B cell (primary cell): ENCODE data around the gene NRG2. TPM values are rescaled to one million over a fixed set of nuclear protein-coding genes. Genes with fewer than 3 reads are reported as not detected.

Source experiments
- ATAC-seq: fragments of 200-7000 bp; cut with Tn5 transposase; one replicate; pipeline ENCODE4 v1.10.0; 2021; ENCODE audit warnings: low read depth, mild to moderate bottlenecking, moderate number of reproducible peaks, moderate library complexity
- CTCF ChIA-PET: fragments of 350-600 bp; sonication (Branson Sonifier 250); formaldehyde crosslinking; loops from one replicate; lab custom pipeline; 2021; ENCODE audit warnings: antibody characterized with exemption, inconsistent platforms; lab: Charles Lee
- POLR2A ChIA-PET: fragments of 350-600 bp; sonication (Branson Sonifier 250); formaldehyde crosslinking; loops from one replicate; lab custom pipeline; 2021; ENCODE audit warnings: antibody characterized with exemption; lab: Charles Lee
- DNase-seq: peaks from one replicate; pipeline ENCODE4 v3.0.0; 2013
- H2AFZ ChIP-seq: 2 replicates; pipeline ENCODE4 v1.6.1; 2012; ENCODE audit warnings: mild to moderate bottlenecking, low read depth, low read length; ENCODE audit not compliant: insufficient read depth, poor library complexity, severe bottlenecking
- H3K27ac ChIP-seq, 2 donors: 1 replicate in 1 of 2; 2 replicates in 1 of 2; pipeline ENCODE4 v1.5.1; 2012 to 2013; ENCODE audit warnings: low read length in 2 of 2, mild to moderate bottlenecking in 2 of 2, moderate library complexity in 1 of 2
- H3K27me3 ChIP-seq, 4 experiments: fragments of 200-600 bp in 1 of 4; sonication (generic) in 1 of 4; replicated peaks in 1 of 4; 1 replicate in 2 of 4; 2 replicates in 2 of 4; pipeline versions ENCODE4 v1.6.1 to v1.7.0; 2013 to 2016; ENCODE audit warnings: low read length in 3 of 4, mild to moderate bottlenecking in 2 of 4, mixed read lengths in 1 of 4, moderate library complexity in 1 of 4; ENCODE audit not compliant: insufficient read depth in 4 of 4, control insufficient read depth in 3 of 4; ENCODE audit errors: control extremely low read depth in 1 of 4
- H3K36me3 ChIP-seq, 2 experiments: replicated peaks in 1 of 2; 1 replicate in 1 of 2; 2 replicates in 1 of 2; pipeline versions ENCODE4 v1.6.1 to v1.7.1; 2013; ENCODE audit warnings: low read length in 1 of 2; ENCODE audit not compliant: insufficient read depth in 2 of 2, control insufficient read depth in 1 of 2; ENCODE audit errors: control extremely low read depth in 1 of 2, extremely low read depth in 1 of 2
- H3K4me1 ChIP-seq, 2 donors: fragments of 200-600 bp in 1 of 2; sonication (generic) in 1 of 2; 1 replicate in 1 of 2; 2 replicates in 1 of 2; pipeline versions ENCODE4 v1.5.1 to v1.6.1; 2013 to 2017; ENCODE audit warnings: low read length in 2 of 2; ENCODE audit not compliant: control insufficient read depth in 2 of 2, insufficient read depth in 2 of 2
- H3K4me2 ChIP-seq: replicated peaks from 2 replicates; pipeline ENCODE3; 2012; ENCODE audit warnings: mild to moderate bottlenecking, low read depth, low read length; ENCODE audit not compliant: poor library complexity, severe bottlenecking
- H3K4me3 ChIP-seq, 5 experiments: fragments of 200-600 bp in 1 of 5; sonication (generic) in 1 of 5; 1 replicate in 3 of 5; 2 replicates in 2 of 5; pipeline versions ENCODE4 v1.5.1 to v1.7.0; 2011 to 2016; ENCODE audit warnings: low read length in 4 of 5, mild to moderate bottlenecking in 4 of 5, low read depth in 2 of 5, control low read depth in 1 of 5, moderate library complexity in 1 of 5; ENCODE audit not compliant: insufficient read depth in 1 of 5; ENCODE audit errors: control extremely low read depth in 1 of 5, extremely low read depth in 1 of 5
- H3K79me2 ChIP-seq: fragments of 200-600 bp; sonication (generic); one replicate; pipeline ENCODE4 v1.6.0; 2016; ENCODE audit warnings: low read length; ENCODE audit not compliant: control insufficient read depth, insufficient read depth
- H3K9ac ChIP-seq: fragments of 200-600 bp; sonication (generic); 2 replicates; pipeline ENCODE4 v1.6.1; 2017; ENCODE audit warnings: mild to moderate bottlenecking, low read length, moderate library complexity
- H3K9me3 ChIP-seq, 3 donors: one replicate each; pipeline versions ENCODE4 v1.6.1 to v1.7.1; 2013; ENCODE audit warnings: low read length in 2 of 3; ENCODE audit not compliant: control insufficient read depth in 2 of 3, insufficient read depth in 1 of 3; ENCODE audit errors: control extremely low read depth in 1 of 3
- H4K20me1 ChIP-seq: 2 replicates; pipeline ENCODE4 v1.6.0; 2012; ENCODE audit warnings: mild to moderate bottlenecking, low read length; ENCODE audit not compliant: insufficient read depth, control insufficient read depth, poor library complexity, severe bottlenecking
- H3K27ac Mint-ChIP-seq: one replicate; pipeline ENCODE4 v1.8.0; 2021; ENCODE audit warnings: mixed read lengths
- H3K27me3 Mint-ChIP-seq: one replicate; pipeline ENCODE4 v1.8.0; 2021; ENCODE audit warnings: mixed read lengths
- H3K4me1 Mint-ChIP-seq: one replicate; pipeline ENCODE4 v1.8.0; 2021; ENCODE audit warnings: mixed read lengths
- H3K4me3 Mint-ChIP-seq: one replicate; pipeline ENCODE4 v1.8.0; 2021; ENCODE audit warnings: mixed read lengths
- H3K9me3 Mint-ChIP-seq: one replicate; pipeline ENCODE4 v1.8.0; 2022; ENCODE audit warnings: mixed read lengths; ENCODE audit not compliant: insufficient read depth
- CTCF ChIP-seq: fragments of 200-600 bp; IDR thresholded peaks from one replicate; pipeline ENCODE4 v1.8.0; 2022; ENCODE audit warnings: antibody characterized with exemption, mild to moderate bottlenecking
- WGBS: methylation state at CpG from one replicate; pipeline ENCODE4 v1.1.5; 2013; ENCODE audit warnings: missing lambda C conversion rate; ENCODE audit not compliant: insufficient coverage; 5-methylcytosine and 5-hydroxymethylcytosine counted together
- intact Hi-C: fragments of 100-400 bp; cut with micrococcal nuclease; formaldehyde crosslinking; loops from one replicate; pipeline ENCODE4 v1.10.0; 2022
- polyA plus RNA-seq: library from polyadenylated mRNA; depleted of rRNA; stranded (reverse); fragments of >200 nt; gene quantifications from 2 replicates; pipeline ENCODE4 v1.2.3, GENCODE V29; 2012
- total RNA-seq, 2 donors: library from RNA; stranded (reverse); fragments of 120-200 nt in 1 of 2; gene quantifications; 1 replicate in 1 of 2; 2 replicates in 1 of 2; pipeline versions ENCODE4 v1.2.3 to v1.2.4, GENCODE V29; 2013 to 2022

The NRG2 gene
- total and polyA plus RNA-seq, 2 donors (not counting 1 experiment from before 2014, with no cell fraction given) = 0.13 to 0.15 TPM

GRCh38 chr5:140003519-140003918 is 39.6 kb downstream of the NRG2 start:
- DNase-seq (no peak), ATAC-seq (no peak)
- no peak overlapping the region for H3K4me3 ChIP-seq
- intact Hi-C loops = no loop called here
- no peak overlapping the region for H3K27ac ChIP-seq
- H3K27me3 ChIP-seq = peaks cover 0 to 28% (median 20%) of the 10 kb centered on the region in 4 experiments
- no peak overlapping the region for H3K27ac Mint-ChIP-seq
- no peak overlapping the region for H3K4me2 ChIP-seq
- no peak overlapping the region for H3K9ac ChIP-seq
- no peak for TF ChIP-seq CTCF
- no peaks in the 10 kb centered on the region for H4K20me1 ChIP-seq
- H2AFZ ChIP-seq = no peak overlapping the region
- H3K27me3 Mint-ChIP-seq = peaks cover 60% of the 10 kb centered on the region
- H3K79me2 ChIP-seq = no peaks in the 10 kb centered on the region
- POLR2A ChIA-PET = no interaction called here
- peaks cover 6% of the 10 kb centered on the region for H3K4me1 Mint-ChIP-seq
- no peak overlapping the region for H3K4me3 Mint-ChIP-seq
- WGBS = 83% methylated on average over 1 of the region's 1 CpG
- H3K4me1 ChIP-seq = peaks cover 8% of the 10 kb centered on the region in 2 donors
- no peaks in the 10 kb centered on the region for H3K9me3 Mint-ChIP-seq
- H3K9me3 ChIP-seq = no peaks in the 10 kb centered on the region
- CTCF ChIA-PET = no interaction called here
- no peaks in the 10 kb centered on the region for H3K36me3 ChIP-seq

- no peaks in the 10 kb centered on the region for H3K36me3 ChIP-seq
- ChIA-PET POLR2A (no interaction called here), CTCF (interaction anchor here (0.9 kb wide), 1 partner anchor 31 kb away, joined by 4 read pairs; no protein-coding TSS in a partner anchor)
- H3K4me1 Mint-ChIP-seq = peaks cover 3% of the 10 kb centered on the region
- H3K4me3 Mint-ChIP-seq = no peak overlapping the region
- H3K9ac ChIP-seq = no peak overlapping the region
- no peaks in the 10 kb centered on the region for H4K20me1 ChIP-seq
- 89% methylated on average over 10 of the region's 10 CpGs for WGBS
- intact Hi-C loops = no loop called here
- H3K9me3 Mint-ChIP-seq = no peaks in the 10 kb centered on the region
- TF ChIP-seq CTCF = no peak
- no peak overlapping the region for H3K4me3 ChIP-seq
- no peak overlapping the region for H3K27ac Mint-ChIP-seq
- no peak overlapping the region for H3K4me2 ChIP-seq
- H3K27me3 Mint-ChIP-seq = peaks cover 46% of the 10 kb centered on the region
- H3K27me3 ChIP-seq = peaks cover 0 to 24% (median 12%) of the 10 kb centered on the region in 4 experiments
- H3K4me1 ChIP-seq = peaks cover 4 to 5% of the 10 kb centered on the region in 2 donors
- no peak overlapping the region for H3K27ac ChIP-seq
- no peaks in the 10 kb centered on the region for H3K9me3 ChIP-seq
- H2AFZ ChIP-seq = no peak overlapping the region
- no peaks in the 10 kb centered on the region for H3K79me2 ChIP-seq
- DNase-seq = no peak
- no peak for ATAC-seq
Observed at GRCh38 chr5:140000332-140000731, 42.8 kb downstream of the NRG2 start.
